GM10847 (cell line): ENCODE measurements around the gene RPS6KA3.

Experiments used
- POLR2A ChIP-seq: IDR thresholded peaks from 2 replicates; pipeline ENCODE4 v1.6.1; 2011; ENCODE audit not compliant: insufficient read length; ENCODE audit errors: extremely low read depth

The RPS6KA3 gene

GRCh38 chrX:20211261-20211786 is 55.4 kb downstream of the RPS6KA3 start:
- TF ChIP-seq POLR2A = no peak

- TF ChIP-seq POLR2A = no peak
These were observed 60.6 kb downstream of the RPS6KA3 start for GRCh38 chrX:20205927-20206708.

GRCh38 chrX:20204351-20204750 is 62.4 kb downstream of the RPS6KA3 start:
- TF ChIP-seq POLR2A = no peak

GRCh38 chrX:20197641-20198210 is 69.0 kb downstream of the RPS6KA3 start:
- TF ChIP-seq POLR2A = no peak

GRCh38 chrX:20189171-20189570 is 77.5 kb downstream of the RPS6KA3 start:
- no peak for TF ChIP-seq POLR2A

GRCh38 chrX:20181598-20182329 is 84.9 kb downstream of the RPS6KA3 start:
- no peak for TF ChIP-seq POLR2A

- TF ChIP-seq POLR2A = no peak
These were observed 89.6 kb downstream of the RPS6KA3 start for GRCh38 chrX:20177093-20177492.

- no peak for TF ChIP-seq POLR2A
These were observed 92.9 kb downstream of the RPS6KA3 start for GRCh38 chrX:20173856-20174255.

GRCh38 chrX:20173313-20173712 is 93.4 kb downstream of the RPS6KA3 start:
- TF ChIP-seq POLR2A = no peak

GRCh38 chrX:20171887-20172286 is 94.8 kb downstream of the RPS6KA3 start:
- no peak for TF ChIP-seq POLR2A

GRCh38 chrX:20159797-20160385 is 106.8 kb downstream of the RPS6KA3 start:
- no peak for TF ChIP-seq POLR2A

- no peak for TF ChIP-seq POLR2A
These were observed 115.0 kb downstream of the RPS6KA3 start for GRCh38 chrX:20151689-20152088.

GRCh38 chrX:20149326-20149725 is 117.4 kb downstream of the RPS6KA3 start:
- TF ChIP-seq POLR2A = no peak

GRCh38 chrX:20147561-20147960 is 119.1 kb downstream of the RPS6KA3 start:
- no peak for TF ChIP-seq POLR2A

GRCh38 chrX:20144491-20144890 is 122.2 kb downstream of the RPS6KA3 start:
- TF ChIP-seq POLR2A = no peak

- no peak for TF ChIP-seq POLR2A
These were observed 123.1 kb downstream of the RPS6KA3 start for GRCh38 chrX:20143561-20143960.

GRCh38 chrX:20143111-20143510 is 123.6 kb downstream of the RPS6KA3 start:
- no peak for TF ChIP-seq POLR2A
